Panc1 (cell line): ENCODE results near the gene RELT. TPM values are rescaled to one million over a fixed set of nuclear protein-coding genes. Genes with fewer than 3 reads are reported as not detected.

Source experiments
- ATAC-seq: fragments of 200-7000 bp; cut with Tn5 transposase; 2 replicates; pipeline ENCODE4 v1.9.1; 2020; ENCODE audit warnings: mild to moderate bottlenecking, moderate library complexity
- BruUV-seq: library from RNA; stranded (reverse); fragments of 400-500 nt; replicated peaks from 2 replicates; lab custom pipeline; 2021; lab: Mats Ljungman, UMichigan
- CTCF ChIA-PET: fragments of 300-600 bp; sonication (Branson Sonifier 250); formaldehyde crosslinking; loops from one replicate; lab custom pipeline; 2022; ENCODE audit warnings: antibody characterized with exemption; lab: Charles Lee
- POLR2A ChIA-PET: fragments of 300-600 bp; sonication (Branson Sonifier 250); formaldehyde crosslinking; loops from one replicate; lab custom pipeline; 2022; ENCODE audit warnings: antibody characterized with exemption; lab: Charles Lee
- DNase-seq: peaks from one replicate; pipeline ENCODE4 v3.0.0-alpha.2; 2010; ENCODE audit warnings: low read depth, low spot score
- H3K27ac ChIP-seq: 2 replicates; pipeline ENCODE4 v1.5.1; 2011; ENCODE audit warnings: mild to moderate bottlenecking, low read length, inconsistent platforms
- H3K27me3 ChIP-seq: fragments of 200-500 bp; sonication (Bioruptor generic); 2 replicates; pipeline ENCODE4 v1.6.0; 2014; ENCODE audit warnings: low read length, inconsistent platforms; ENCODE audit not compliant: control insufficient read depth, insufficient read depth
- H3K36me3 ChIP-seq: fragments of 200-500 bp; sonication (Bioruptor generic); 2 replicates; pipeline ENCODE4 v1.5.1; 2014; ENCODE audit warnings: inconsistent platforms, mild to moderate bottlenecking, low read length, moderate library complexity; ENCODE audit not compliant: control insufficient read depth, insufficient read depth
- H3K4me1 ChIP-seq: 2 replicates; pipeline ENCODE4 v1.5.1; 2011; ENCODE audit warnings: inconsistent platforms, mild to moderate bottlenecking, low read length, moderate library complexity; ENCODE audit not compliant: control insufficient read depth, insufficient read depth
- H3K4me3 ChIP-seq, 2 experiments: 2 replicates each; pipeline ENCODE4 v1.5.1; 2011 to 2012; ENCODE audit warnings: low read depth in 2 of 2, low read length in 2 of 2, mild to moderate bottlenecking in 2 of 2, inconsistent platforms in 1 of 2, moderate library complexity in 1 of 2
- H3K9me3 ChIP-seq: fragments of 200-500 bp; sonication (Bioruptor generic); 2 replicates; pipeline ENCODE4 v1.5.1; 2014; ENCODE audit warnings: low read depth, mild to moderate bottlenecking, inconsistent platforms, low read length, moderate library complexity; ENCODE audit not compliant: control insufficient read depth, insufficient read depth
- CTCF ChIP-seq: fragments of 450-650 bp; IDR thresholded peaks from 2 replicates; pipeline ENCODE4 v1.5.1; 2017; ENCODE audit warnings: mild to moderate bottlenecking
- POLR2AphosphoS5 ChIP-seq: IDR thresholded peaks from 2 replicates; pipeline ENCODE4 v1.6.1; 2012; ENCODE audit warnings: mild to moderate bottlenecking, low read depth, low read length, moderate library complexity
- REST ChIP-seq, 2 experiments: IDR thresholded peaks; 2 replicates each; pipeline ENCODE4 v1.6.1; 2011 to 2012; ENCODE audit warnings: low read depth in 2 of 2, control low read depth in 1 of 2, low read length in 1 of 2, mild to moderate bottlenecking in 1 of 2, moderate library complexity in 1 of 2; ENCODE audit not compliant: insufficient read depth in 1 of 2
- SIN3A ChIP-seq: IDR thresholded peaks from 2 replicates; pipeline ENCODE4 v1.6.1; 2012; ENCODE audit warnings: low read depth, mild to moderate bottlenecking, low read length, moderate library complexity, borderline replicate concordance; ENCODE audit not compliant: insufficient read depth
- TCF7L2 ChIP-seq: IDR thresholded peaks from 2 replicates; pipeline ENCODE4 v1.6.1; 2011; ENCODE audit warnings: mild to moderate bottlenecking, low read depth, low read length, inconsistent platforms
- in situ Hi-C: cut with HindIII; loops from 2 replicates; pipeline ENCODE4 v1.10.0; 2016; ENCODE audit warnings: low sequenced_read_pairs, low pct_unique_long_range_greater_than_20kb
- intact Hi-C: fragments of 100-400 bp; cut with micrococcal nuclease; formaldehyde crosslinking; loops from one replicate; pipeline ENCODE4 v1.10.0; 2022; ENCODE audit not compliant: unreplicated experiment
- total RNA-seq: library from RNA; stranded (reverse); gene quantifications from one replicate; pipeline ENCODE4 v1.2.1, GENCODE V29; 2021; ENCODE audit not compliant: unreplicated experiment

The RELT gene
- total RNA-seq, 1 experiment from 2014 or later, result 11.3 TPM

- H3K9me3 ChIP-seq, result no peaks in the 10 kb centered on the region
- H3K36me3 ChIP-seq, result no peaks in the 10 kb centered on the region
- ChIA-PET CTCF (interaction anchor here (1.0 to 1.5 kb wide), 2 partner anchors 10 to 31 kb away, joined by 4 to 5 read pairs; no protein-coding TSS in a partner anchor), POLR2A (no interaction called here)
- no peak overlapping the region for H3K4me3 ChIP-seq
- no TSS peak for BruUV-seq
- in situ Hi-C loops (no loop called here), intact Hi-C loops (no loop called here)
- H3K27ac ChIP-seq, result no peak overlapping the region
- TF ChIP-seq REST (IDR thresholded peaks at IDR 0.05; ENCODE audit: insufficient read depth in 1 of 2, low read depth in 2 of 2, low read length in 1 of 2) (no peak), SIN3A (no peak), TCF7L2 (no peak), POLR2AphosphoS5 (no peak), CTCF (no peak)
- no peaks in the 10 kb centered on the region for H3K4me1 ChIP-seq
- ATAC-seq (peak; percentile 62; the same call in 1 of the 2 replicates), DNase-seq (no peak)
- no peaks in the 10 kb centered on the region for H3K27me3 ChIP-seq
These were observed 14.0 kb upstream of the RELT start for GRCh38 chr11:73361953-73362776.

GRCh38 chr11:73363147-73363546, 13.1 kb upstream of the RELT start:
- CTCF ChIA-PET, result interaction anchor here (1.0 to 1.5 kb wide), 3 partner anchors 9 to 30 kb away, joined by 3 to 5 read pairs (median 4); no protein-coding TSS in a partner anchor
- no peak overlapping the region for H3K4me3 ChIP-seq
- no peak for DNase-seq
- TF ChIP-seq TCF7L2, result no peak
- no peak for TF ChIP-seq CTCF
- TF ChIP-seq REST (IDR thresholded peaks at IDR 0.05; ENCODE audit: insufficient read depth in 1 of 2, low read depth in 2 of 2, low read length in 1 of 2), result no peak
- no peak for TF ChIP-seq POLR2AphosphoS5
- no peak for TF ChIP-seq SIN3A
- intact Hi-C loops, result no loop called here
- in situ Hi-C loops, result no loop called here
- no peak overlapping the region for H3K27ac ChIP-seq
- POLR2A ChIA-PET, result no interaction called here
- H3K9me3 ChIP-seq, result no peaks in the 10 kb centered on the region
- no peak for ATAC-seq
- no peaks in the 10 kb centered on the region for H3K36me3 ChIP-seq
- no peaks in the 10 kb centered on the region for H3K4me1 ChIP-seq
- H3K27me3 ChIP-seq, result no peaks in the 10 kb centered on the region
- BruUV-seq, result no TSS peak
